DMS153 treated with DMSO at 0.1 percent for 48 hours (cell line): ENCODE results near the gene GPR62.
"Not testable (repeated sequence)": the region's sequence is repeated elsewhere in the genome, so short reads cannot be mapped to it uniquely, and the experiment has no call there.

Experiments used
- DNase-seq: peaks from one replicate; lab custom pipeline; 2025; ENCODE audit not compliant: unreplicated experiment; lab: John Stamatoyannopoulos, UW

Gene GPR62

GRCh38 chr3:51955175-51955892 lies at the start of gene GPR62:
GPR62 (plus strand) TSS chr3:51955381; CDS start chr3:51955653, 272 bp downstream.
- no peak for DNase-seq

- no peak for DNase-seq
These were observed 47.2 kb upstream of the GPR62 start for GRCh38 chr3:51908026-51908425.

- DNase-seq, result no peak
These were observed 38.8 kb upstream of the GPR62 start for GRCh38 chr3:51916418-51916817.

GRCh38 chr3:51921081-51921578 lies 34.1 kb upstream of the GPR62 start:
- no peak for DNase-seq

- DNase-seq, result no peak
These were observed 27.9 kb upstream of the GPR62 start for GRCh38 chr3:51927061-51927977.

- DNase-seq, result no peak
These were observed 26.7 kb upstream of the GPR62 start for GRCh38 chr3:51928438-51928837.

GRCh38 chr3:51928981-51929380 lies 26.2 kb upstream of the GPR62 start:
- DNase-seq, result not testable (repeated sequence)

- no peak for DNase-seq
These were observed 25.7 kb upstream of the GPR62 start for GRCh38 chr3:51929420-51930003.

- DNase-seq, result no peak
These were observed 24.7 kb upstream of the GPR62 start for GRCh38 chr3:51930439-51930838.

- no peak for DNase-seq
These were observed 23.4 kb upstream of the GPR62 start for GRCh38 chr3:51931756-51932155.

- no peak for DNase-seq
These were observed 22.5 kb upstream of the GPR62 start for GRCh38 chr3:51932471-51933370.

- DNase-seq, result no peak
These were observed 21.6 kb upstream of the GPR62 start for GRCh38 chr3:51933471-51934138.

GRCh38 chr3:51934139-51934850 lies 20.9 kb upstream of the GPR62 start:
- DNase-seq, result no peak

GRCh38 chr3:51934991-51935885 lies 19.9 kb upstream of the GPR62 start:
- DNase-seq, result no peak

- DNase-seq, result no peak
These were observed 19.1 kb upstream of the GPR62 start for GRCh38 chr3:51935886-51936755.

- DNase-seq, result no peak
These were observed 18.2 kb upstream of the GPR62 start for GRCh38 chr3:51937014-51937413.
